ENCODE measurements around the gene HS3ST1. TPM values are rescaled to one million over a fixed set of nuclear protein-coding genes. Genes with fewer than 3 reads are reported as not detected.

HS3ST1 gene
- total RNA-seq, 2 experiments from 2014 or later = not detected

- Histone ChIP-seq H3K4me1 (ENCODE audit: insufficient read depth, low read length) (peaks cover 26% of the 10 kb centered on the region), H3K27me3 (ENCODE audit: control insufficient read depth in 1 of 2, insufficient read depth in 2 of 2, low read length in 2 of 2) (no peaks in the 10 kb centered on the region), H3K9me3 (ENCODE audit: control insufficient read depth in 1 of 2, insufficient read depth in 1 of 2, low read length in 2 of 2) (no peaks in the 10 kb centered on the region), H3K27ac (ENCODE audit: low read depth in 1 of 2, low read length in 2 of 2) (peak overlapping the region in 1 of 2 donors; percentile 69), H3K4me3 (ENCODE audit: low read length) (no peak overlapping the region), H3K36me3 (ENCODE audit: insufficient read depth, low read length) (no peaks in the 10 kb centered on the region)
- DNase-seq (no peak), ATAC-seq (ENCODE audit: poor library complexity) (no peak)
- H3K9me3 Mint-ChIP-seq = no peaks in the 10 kb centered on the region
- no peaks in the 10 kb centered on the region for H3K36me3 Mint-ChIP-seq (ENCODE audit: low read depth)
- ChIA-PET POLR2A (interaction anchor here (1.0 to 1.3 kb wide), 2 partner anchors 9 to 1355 kb away, joined by 6 to 7 read pairs; no protein-coding TSS in a partner anchor), CTCF (no interaction called here)
- no peak for TF ChIP-seq CTCF (IDR thresholded peaks at IDR 0.05)
- intact Hi-C loops (cut with DNase I, micrococcal nuclease) = loop anchor here in 1 of 2 experiments (10.0 kb wide), 1 partner anchor 1008 kb away; no protein-coding TSS in a partner anchor
- H3K4me3 Mint-ChIP-seq = peak overlapping the region; percentile 70
- H3K4me1 Mint-ChIP-seq (ENCODE audit: low read depth) = peaks cover 36% of the 10 kb centered on the region
- no peaks in the 10 kb centered on the region for H3K27me3 Mint-ChIP-seq
- H3K27ac Mint-ChIP-seq = peak overlapping the region; percentile 92
These were observed 43.8 kb upstream of the HS3ST1 start for GRCh38 chr4:11472535-11472934.

- intact Hi-C loops (cut with DNase I, micrococcal nuclease) = loop anchor here (1.0 to 10.0 kb wide), 2 partner anchors 16 to 1007 kb away; no protein-coding TSS in a partner anchor
- Histone ChIP-seq H3K4me1 (ENCODE audit: insufficient read depth, low read length) (peaks cover 26% of the 10 kb centered on the region), H3K27me3 (ENCODE audit: control insufficient read depth in 1 of 2, insufficient read depth in 2 of 2, low read length in 2 of 2) (no peaks in the 10 kb centered on the region), H3K27ac (ENCODE audit: low read depth in 1 of 2, low read length in 2 of 2) (peak overlapping the region; percentile 59 to 69), H3K36me3 (ENCODE audit: insufficient read depth, low read length) (no peaks in the 10 kb centered on the region), H3K4me3 (ENCODE audit: low read length) (peak overlapping the region; percentile 49), H3K9me3 (ENCODE audit: control insufficient read depth in 1 of 2, insufficient read depth in 1 of 2, low read length in 2 of 2) (no peaks in the 10 kb centered on the region)
- no peaks in the 10 kb centered on the region for H3K27me3 Mint-ChIP-seq
- ATAC-seq (ENCODE audit: poor library complexity) (peak; percentile 96), DNase-seq (peak; percentile 3 to 91 (median 46))
- ChIA-PET POLR2A (interaction anchor here (0.9 to 1.3 kb wide), 5 partner anchors 10 to 1354 kb away, joined by 3 to 12 read pairs (median 6); partner anchors contain the start of gene HS3ST1), CTCF (interaction anchor here (1.1 kb wide), 1 partner anchor 27 kb away, joined by 3 read pairs; no protein-coding TSS in a partner anchor)
- H3K4me1 Mint-ChIP-seq (ENCODE audit: low read depth) = peaks cover 36% of the 10 kb centered on the region
- no peaks in the 10 kb centered on the region for H3K36me3 Mint-ChIP-seq (ENCODE audit: low read depth)
- no peaks in the 10 kb centered on the region for H3K9me3 Mint-ChIP-seq
- peak overlapping the region; percentile 83 for H3K4me3 Mint-ChIP-seq
- TF ChIP-seq CTCF (IDR thresholded peaks at IDR 0.05) = no peak
- peak overlapping the region; percentile 92 for H3K27ac Mint-ChIP-seq
These were observed 42.9 kb upstream of the HS3ST1 start for GRCh38 chr4:11471618-11472017.

- H3K4me1 Mint-ChIP-seq (ENCODE audit: low read depth) = peaks cover 36% of the 10 kb centered on the region
- no peaks in the 10 kb centered on the region for H3K9me3 ChIP-seq (ENCODE audit: control insufficient read depth in 1 of 2, insufficient read depth in 1 of 2, low read length in 2 of 2)
- peak overlapping the region; percentile 65 for H3K4me3 Mint-ChIP-seq
- DNase-seq (no peak), ATAC-seq (ENCODE audit: poor library complexity) (no peak)
- no peaks in the 10 kb centered on the region for H3K27me3 ChIP-seq (ENCODE audit: control insufficient read depth in 1 of 2, insufficient read depth in 2 of 2, low read length in 2 of 2)
- intact Hi-C loops (cut with DNase I, micrococcal nuclease) = loop anchor here (1.0 to 10.0 kb wide), 2 partner anchors 16 to 1006 kb away; no protein-coding TSS in a partner anchor
- ChIA-PET CTCF (interaction anchor here (1.0 to 1.1 kb wide), 2 partner anchors 26 to 42 kb away, joined by 3 read pairs; no protein-coding TSS in a partner anchor), POLR2A (interaction anchor here (0.7 to 1.3 kb wide), 3 partner anchors 8 to 16 kb away, joined by 3 to 4 read pairs (median 4); no protein-coding TSS in a partner anchor)
- peak overlapping the region; percentile 92 for H3K27ac Mint-ChIP-seq
- no peaks in the 10 kb centered on the region for H3K27me3 Mint-ChIP-seq
- peaks cover 26% of the 10 kb centered on the region for H3K4me1 ChIP-seq (ENCODE audit: insufficient read depth, low read length)
- H3K36me3 ChIP-seq (ENCODE audit: insufficient read depth, low read length) = no peaks in the 10 kb centered on the region
- H3K36me3 Mint-ChIP-seq (ENCODE audit: low read depth) = no peaks in the 10 kb centered on the region
- H3K4me3 ChIP-seq (ENCODE audit: low read length) = peak overlapping the region; percentile 49
- no peak for TF ChIP-seq CTCF (IDR thresholded peaks at IDR 0.05)
- H3K27ac ChIP-seq (ENCODE audit: low read depth in 1 of 2, low read length in 2 of 2) = peak overlapping the region; percentile 38 to 69
- no peaks in the 10 kb centered on the region for H3K9me3 Mint-ChIP-seq
These were observed 42.4 kb upstream of the HS3ST1 start for GRCh38 chr4:11471046-11471441.
